HCT116 (cell line): ENCODE results near the gene CHRNB2. TPM values are rescaled to one million over a fixed set of nuclear protein-coding genes. Genes with fewer than 3 reads are reported as not detected.
A peak's percentile ranks its signal among the peaks of the same experiment; 100 is the strongest.

Experiments used
- ATAC-seq: fragments of 200-7000 bp; cut with Tn5 transposase; 2 replicates; pipeline ENCODE4 v1.9.1; 2020; ENCODE audit warnings: mild to moderate bottlenecking, moderate library complexity
- Bru-seq: library from RNA; stranded (reverse); fragments of 400-500 nt; gene quantifications from one replicate; lab custom pipeline; 2021; lab: Mats Ljungman, UMichigan
- BruChase-seq, 2 experiments: library from RNA; stranded (reverse); fragments of 400-500 nt; gene quantifications; one replicate each; lab custom pipeline; 2021; lab: Mats Ljungman, UMichigan
- BruUV-seq: library from RNA; stranded (reverse); fragments of 400-500 nt; replicated peaks from 2 replicates; lab custom pipeline; 2021; lab: Mats Ljungman, UMichigan
- CTCF ChIA-PET: fragments of 300-600 bp; sonication (Branson Sonifier 250); formaldehyde crosslinking; loops from one replicate; lab custom pipeline; 2021; ENCODE audit warnings: antibody characterized with exemption; lab: Charles Lee
- POLR2A ChIA-PET: fragments of 300-600, 350-600 bp; sonication (Branson Sonifier 250); formaldehyde crosslinking; loops from one replicate; lab custom pipeline; 2021; ENCODE audit warnings: antibody characterized with exemption; lab: Charles Lee
- RAD21 ChIA-PET, 2 experiments: fragments of 300-600 bp; sonication (Branson Sonifier 250); formaldehyde crosslinking; loops; one replicate each; lab custom pipeline; 2023; ENCODE audit warnings: low total read pairs in 2 of 2; ENCODE audit not compliant: uncharacterized antibody in 2 of 2, unreplicated experiment in 2 of 2, low non-redundant PET in 1 of 2; lab: Charles Lee
- DNase-seq: peaks from one replicate; pipeline ENCODE4 v3.0.0-alpha.2; 2010; ENCODE audit warnings: low read depth, low spot score
- H2AFZ ChIP-seq: fragments of 200-600 bp; shearing (Covaris generic), sonication (generic); 2 replicates; pipeline ENCODE4 v1.6.1; 2017; ENCODE audit warnings: low read depth, mixed run types, mixed read lengths, antibody characterized with exemption, low read length; ENCODE audit not compliant: poor library complexity, severe bottlenecking
- H3K27ac ChIP-seq: 2 replicates; pipeline ENCODE4 v1.5.1; 2012; ENCODE audit warnings: low read depth, low read length
- H3K27me3 ChIP-seq: fragments of 200-600 bp; sonication (generic); 2 replicates; pipeline ENCODE4 v1.6.1; 2016; ENCODE audit warnings: mixed run types, low read length, mixed read lengths; ENCODE audit not compliant: insufficient read depth
- H3K36me3 ChIP-seq, 2 experiments: fragments of 200-500 bp in 1 of 2; fragments of 200-600 bp in 1 of 2; sonication (Bioruptor generic) in 1 of 2; sonication (generic) in 1 of 2; 2 replicates each; pipeline versions ENCODE4 v1.5.1 to v1.6.1; 2014 to 2016; ENCODE audit warnings: low read length in 2 of 2, inconsistent platforms in 1 of 2, mixed read lengths in 1 of 2, mixed run types in 1 of 2; ENCODE audit not compliant: insufficient read depth in 2 of 2, control insufficient read depth in 1 of 2
- H3K4me1 ChIP-seq, 2 experiments: fragments of 200-600 bp in 1 of 2; sonication (generic) in 1 of 2; 2 replicates each; pipeline versions ENCODE4 v1.5.1 to v1.6.1; 2012 to 2017; ENCODE audit warnings: low read length in 2 of 2, inconsistent platforms in 1 of 2, mild to moderate bottlenecking in 1 of 2, mixed read lengths in 1 of 2, mixed run types in 1 of 2, moderate library complexity in 1 of 2; ENCODE audit not compliant: insufficient read depth in 2 of 2, control insufficient read depth in 1 of 2
- H3K4me2 ChIP-seq: fragments of 200-600 bp; sonication (generic); 2 replicates; pipeline ENCODE4 v1.6.1; 2017; ENCODE audit warnings: mixed run types, low read length, mixed read lengths
- H3K4me3 ChIP-seq, 2 experiments: fragments of 200-600 bp in 1 of 2; sonication (generic) in 1 of 2; replicated peaks in 1 of 2; 2 replicates each; pipeline ENCODE4 v1.5.1; 2011 to 2016; ENCODE audit warnings: low read length in 2 of 2, control low read depth in 1 of 2, low read depth in 1 of 2, mild to moderate bottlenecking in 1 of 2, mixed read lengths in 1 of 2, mixed run types in 1 of 2
- H3K79me2 ChIP-seq: fragments of 200-600 bp; sonication (generic); 2 replicates; pipeline ENCODE4 v1.6.1; 2017; ENCODE audit warnings: mild to moderate bottlenecking, mixed run types, low read length, moderate library complexity, mixed read lengths; ENCODE audit not compliant: insufficient read depth
- H3K9ac ChIP-seq: fragments of 200-600 bp; sonication (generic); 2 replicates; pipeline ENCODE4 v1.6.1; 2016; ENCODE audit warnings: low read length, mixed read lengths
- H3K9me2 ChIP-seq: fragments of 200-600 bp; sonication (generic), shearing (Covaris generic); 2 replicates; pipeline ENCODE4 v1.6.1; 2017; ENCODE audit warnings: mixed run types, mild to moderate bottlenecking, moderate library complexity; ENCODE audit not compliant: insufficient read depth
- H3K9me3 ChIP-seq, 2 experiments: fragments of 200-500 bp in 1 of 2; fragments of 200-600 bp in 1 of 2; sonication (Bioruptor generic) in 1 of 2; sonication (generic) in 1 of 2; 2 replicates each; pipeline ENCODE4 v1.6.1; 2014 to 2017; ENCODE audit warnings: low read length in 2 of 2, mixed read lengths in 2 of 2, inconsistent platforms in 1 of 2, low read depth in 1 of 2, mild to moderate bottlenecking in 1 of 2, mixed run types in 1 of 2, moderate library complexity in 1 of 2; ENCODE audit not compliant: control insufficient read depth in 1 of 2, insufficient read depth in 1 of 2
- H4K20me1 ChIP-seq: fragments of 200-600 bp; sonication (generic), shearing (Covaris generic); 2 replicates; pipeline ENCODE4 v1.6.1; 2017; ENCODE audit warnings: mixed run types, mild to moderate bottlenecking, moderate library complexity; ENCODE audit not compliant: insufficient read depth
- REST ChIP-seq: IDR thresholded peaks from 2 replicates; pipeline ENCODE4 v1.6.1; 2012; ENCODE audit warnings: low read depth
- ZNF274 ChIP-seq: fragments of 200-500 bp; sonication (Bioruptor generic); IDR thresholded peaks from 2 replicates; pipeline ENCODE4 v1.6.1; 2014; ENCODE audit warnings: mild to moderate bottlenecking, low read depth, low read length, inconsistent platforms
- intact Hi-C: fragments of 100-400 bp; cut with micrococcal nuclease; formaldehyde crosslinking; loops from 2 replicates; pipeline ENCODE4 v1.10.0; 2022
- long read RNA-seq: library from polyadenylated mRNA; unstranded; transcript quantifications from one replicate; pipeline ENCODE4 v2.0.0, GENCODE V29; 2021; ENCODE audit not compliant: unreplicated experiment
- polyA plus RNA-seq: library from polyadenylated mRNA; unstranded; fragments of >200 nt; gene quantifications from 2 replicates; pipeline ENCODE4 v1.2.1, GENCODE V29; 2012; ENCODE audit warnings: missing spikeins
- total RNA-seq: library from RNA; stranded (reverse); gene quantifications from one replicate; pipeline ENCODE4 v1.2.1, GENCODE V29; 2021; ENCODE audit not compliant: unreplicated experiment

The CHRNB2 gene
- not detected for total RNA-seq
- polyA plus RNA-seq, result 0.01 and 0.07 TPM in 2 replicates
- Bru-seq, nascent RNA, result percentile 12 among the genes with signal in this experiment
- BruChase-seq, experiment 1, labeled RNA remaining after a 6-hour chase, result percentile 7 among the genes with signal in this experiment
- BruChase-seq, experiment 2, labeled RNA remaining after a 2-hour chase, result not detected
- long read RNA-seq, result 0 reads

- no TSS peak for BruUV-seq
- H3K27ac ChIP-seq, result no peak within 1 kb of the TSS
- H3K36me3 ChIP-seq, result no peaks in the 10 kb centered on the region
- H3K9ac ChIP-seq, result no peak within 1 kb of the TSS
- H3K79me2 ChIP-seq, result no peaks in the 10 kb centered on the region
- H3K9me3 ChIP-seq, result no peaks in the 10 kb centered on the region
- peaks cover 0 to 4% of the 10 kb centered on the region in 2 experiments; a peak in 2 of 4 replicates for H3K4me1 ChIP-seq
- peaks cover 42% of the 10 kb centered on the region for H3K27me3 ChIP-seq
- 0 out of 4 replicates have a peak within 1 kb of the TSS, but pooled peaks of 1 of the 2 experiments have one; percentile 18 for H3K4me3 ChIP-seq
- H3K4me2 ChIP-seq, result peak within 1 kb of the TSS; percentile 56
- ChIA-PET RAD21 (interaction anchor here in 1 of 2 experiments (0.9 kb wide), 1 partner anchor 37 kb away, joined by 3 read pairs; no protein-coding TSS in a partner anchor), POLR2A (no interaction called here)
- no peaks in the 10 kb centered on the region for H3K9me2 ChIP-seq
- TF ChIP-seq ZNF274, result no peak
- peak; percentile 89 for TF ChIP-seq REST
- TF ChIP-seq, all 23 proteins: peak for 1
- Histone ChIP-seq H2AFZ (no peak within 1 kb of the TSS), H4K20me1 (no peaks in the 10 kb centered on the region)
- CTCF ChIA-PET, result interaction anchor here (1.0 to 1.1 kb wide), 2 partner anchors 8 to 311 kb away, joined by 4 to 7 read pairs; no protein-coding TSS in a partner anchor
- ATAC-seq (peak; percentile 97), DNase-seq (no peak)
- intact Hi-C loops, result loop anchor here (10.0 kb wide), 1 partner anchor 97 kb away; no protein-coding TSS in a partner anchor
These were observed at the start of gene CHRNB2 for GRCh38 chr1:154567386-154568156. Gene CHRNB2, plus strand, starts transcription at chr1:154567778. Its CDS starts 267 bp downstream, at chr1:154568045.
